Left hindlimb (tissue), 1 donor: ENCODE results near the gene HMGN5.

ENCODE experiments used
- DNase-seq: peaks from one replicate; pipeline ENCODE4 v3.0.0-alpha.2; 2018

The HMGN5 gene

GRCh38 chrX:81120258-81120935 is 81.3 kb downstream of the HMGN5 start:
- DNase-seq, result no peak

DNA sequence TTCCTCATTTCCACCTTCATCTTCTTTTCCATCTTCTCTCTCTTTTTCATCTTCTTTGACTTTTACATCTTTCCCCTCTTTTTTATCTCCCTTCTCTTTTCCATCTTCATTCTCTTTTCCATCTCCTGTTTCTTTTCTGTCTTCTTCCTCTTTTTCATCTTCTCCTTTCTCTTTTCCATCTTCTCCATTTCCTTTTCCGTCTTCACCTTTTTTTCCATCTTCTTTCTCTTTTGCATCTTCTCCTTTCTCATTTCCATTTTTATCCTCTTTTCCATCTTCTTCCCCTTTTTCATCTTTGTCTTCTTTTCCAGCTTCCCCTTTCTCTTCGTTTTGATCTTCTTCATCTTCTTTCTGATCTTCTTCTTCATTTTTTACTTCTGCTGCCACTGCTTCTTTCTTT is 87.0 kb downstream of the HMGN5 start:
- no peak for DNase-seq

- no peak for DNase-seq
Observed at GRCh38 chrX:81110286-81110685, 91.4 kb downstream of the HMGN5 start.

GRCh38 chrX:81082649-81083048 is 119.1 kb downstream of the HMGN5 start:
- no peak for DNase-seq
